K562 (cell line): Measurements from ENCODE around the gene CRYBG1. TPM values are rescaled to one million over a fixed set of nuclear protein-coding genes. Genes with fewer than 3 reads are reported as not detected.

Experiments used
- ATAC-seq: fragments of 200-7000 bp; cut with Tn5 transposase; 3 replicates; pipeline ENCODE4 v1.9.1; 2020; ENCODE audit warnings: moderate library complexity
- BruUV-seq: library from RNA; stranded (reverse); fragments of 400-500 nt; replicated peaks from 2 replicates; lab custom pipeline; 2021; lab: Mats Ljungman, UMichigan
- CTCF ChIA-PET: fragments of 300-600 bp; formaldehyde crosslinking; extraction: SDS; loops from one replicate; lab custom pipeline; 2021; ENCODE audit warnings: low intra/inter-chr PET ratio; lab: Yijun Ruan, JAX
- POLR2A ChIA-PET: fragments of 300-600, 350-650 bp; sonication (Branson Sonifier 250); formaldehyde crosslinking; extraction: SDS; loops from one replicate; lab custom pipeline; 2021; ENCODE audit warnings: antibody characterized with exemption, inconsistent platforms; lab: Yijun Ruan, JAX
- DNase-seq, 4 experiments: peaks; one replicate each; pipeline versions ENCODE4 v3.0.0 to v3.0.0-alpha.2; 2011 to 2018; ENCODE audit warnings: low spot score in 3 of 4, mixed read lengths in 3 of 4; ENCODE audit errors: extremely low read depth in 1 of 4
- FAIRE-seq: peaks from 2 replicates; lab custom pipeline; 2011; peaks lifted over from hg19 to GRCh38; lab: Jason Lieb, UNC
- H2AFZ ChIP-seq: 2 replicates; pipeline ENCODE4 v1.6.0; 2011; ENCODE audit warnings: low read depth, low read length, control low read depth, inconsistent platforms
- H3K27ac ChIP-seq: fragments of 200-600 bp; 3 replicates; pipeline ENCODE4 v1.8.0; 2011; ENCODE audit warnings: low read depth, mild to moderate bottlenecking, control low read depth, inconsistent platforms, low read length, moderate library complexity, mixed read lengths; ENCODE audit errors: extremely low read depth
- H3K27me3 ChIP-seq, 2 experiments: fragments of 300-600 bp in 1 of 2; 2 replicates in 1 of 2; 3 replicates in 1 of 2; pipeline versions ENCODE4 v1.6.0 to v1.8.0; 2011; ENCODE audit warnings: inconsistent platforms in 2 of 2, low read length in 2 of 2, mild to moderate bottlenecking in 1 of 2, mixed read lengths in 1 of 2, moderate library complexity in 1 of 2; ENCODE audit not compliant: control insufficient read depth in 2 of 2, insufficient read depth in 2 of 2
- H3K36me3 ChIP-seq: fragments of 300-600 bp; 3 replicates; pipeline ENCODE4 v1.8.0; 2011; ENCODE audit warnings: mild to moderate bottlenecking, low read length, inconsistent platforms; ENCODE audit not compliant: control insufficient read depth, insufficient read depth
- H3K4me1 ChIP-seq, 2 experiments: fragments of 200-600 bp in 1 of 2; replicated peaks in 1 of 2; 2 replicates in 1 of 2; 3 replicates in 1 of 2; pipeline versions ENCODE4 v1.5.1 to v1.8.0; 2011; ENCODE audit warnings: inconsistent platforms in 2 of 2, low read length in 2 of 2, mild to moderate bottlenecking in 1 of 2, mixed read lengths in 1 of 2, moderate library complexity in 1 of 2; ENCODE audit not compliant: control insufficient read depth in 2 of 2, insufficient read depth in 2 of 2
- H3K4me2 ChIP-seq: 2 replicates; pipeline ENCODE4 v1.6.1; 2011; ENCODE audit warnings: low read length, control low read depth, inconsistent platforms, mixed read lengths; ENCODE audit not compliant: insufficient read depth
- H3K4me3 ChIP-seq: fragments of 200-600 bp; sonication (generic), shearing (Covaris generic); 2 replicates; pipeline ENCODE4 v1.5.1; 2016; ENCODE audit warnings: control low read depth, inconsistent platforms
- H3K79me2 ChIP-seq: fragments of 200-600 bp; 3 replicates; pipeline ENCODE4 v1.8.0; 2011; ENCODE audit warnings: low read length, inconsistent platforms; ENCODE audit not compliant: control insufficient read depth, insufficient read depth
- H3K9ac ChIP-seq, 2 experiments: 2 replicates each; pipeline versions ENCODE4 v1.6.0 to v1.6.1; 2011; ENCODE audit warnings: low read depth in 2 of 2, low read length in 2 of 2, control low read depth in 1 of 2, inconsistent platforms in 1 of 2, mild to moderate bottlenecking in 1 of 2, mixed read lengths in 1 of 2; ENCODE audit not compliant: insufficient read depth in 1 of 2
- H3K9me1 ChIP-seq: one replicate; pipeline ENCODE4 v1.6.0; 2011; ENCODE audit warnings: inconsistent platforms, mild to moderate bottlenecking, low read length, moderate library complexity; ENCODE audit not compliant: control insufficient read depth, insufficient read depth
- H3K9me3 ChIP-seq: replicated peaks from 2 replicates; pipeline ENCODE4 v1.5.1; 2011; ENCODE audit warnings: low read depth, low read length, inconsistent platforms; ENCODE audit not compliant: control insufficient read depth, insufficient read depth
- H4K20me1 ChIP-seq: replicated peaks from 2 replicates; pipeline ENCODE4 v1.6.1; 2011; ENCODE audit warnings: low read length, inconsistent platforms, mixed read lengths; ENCODE audit not compliant: control insufficient read depth, insufficient read depth
- COPS2 ChIP-seq: fragments of 450-650 bp; conservative IDR thresholded peaks from 2 replicates; pipeline ENCODE4 v1.6.1; 2016; ENCODE audit warnings: mild to moderate bottlenecking, moderate library complexity
- HNRNPL ChIP-seq: fragments of 200-400 bp; formaldehyde crosslinking; IDR thresholded peaks from 2 replicates; pipeline ENCODE4 v1.6.1; 2017; ENCODE audit warnings: low read depth, mild to moderate bottlenecking, low read length
- IRF2 ChIP-seq: sonication (generic); formaldehyde crosslinking; IDR thresholded peaks from 2 replicates; pipeline ENCODE4 v1.8.1; 2022; ENCODE audit warnings: mild to moderate bottlenecking, missing genetic modification reagents
- JUNB ChIP-seq: fragments of 450-650 bp; formaldehyde crosslinking; conservative IDR thresholded peaks from 2 replicates; pipeline ENCODE4 v1.4.0; 2020; ENCODE audit warnings: mild to moderate bottlenecking
- MTA3 ChIP-seq: fragments of 450-650 bp; formaldehyde crosslinking; IDR thresholded peaks from 2 replicates; pipeline ENCODE4 v1.6.1; 2017; ENCODE audit warnings: mild to moderate bottlenecking, borderline replicate concordance
- NCOA1 ChIP-seq: fragments of 450-650 bp; IDR thresholded peaks from 2 replicates; pipeline ENCODE4 v1.6.1; 2016; ENCODE audit warnings: low read depth
- NFIC ChIP-seq: fragments of 450-650 bp; IDR thresholded peaks from 2 replicates; pipeline ENCODE4 v1.6.1; 2017; ENCODE audit warnings: mild to moderate bottlenecking, inconsistent platforms
- RFX7 ChIP-seq: fragments of 250-450 bp; sonication (Bioruptor Pico); IDR thresholded peaks from 2 replicates; pipeline ENCODE4 v1.5.1; 2021; ENCODE audit warnings: mild to moderate bottlenecking
- SMARCA4 ChIP-seq: fragments of 450-650 bp; IDR thresholded peaks from 2 replicates; pipeline ENCODE4 v1.6.1; 2016
- SPI1 ChIP-seq: IDR thresholded peaks from 2 replicates; pipeline ENCODE4 v1.6.1; 2011; ENCODE audit warnings: low read depth, low read length, control low read depth, borderline replicate concordance
- THRAP3 ChIP-seq: fragments of 450-650 bp; IDR thresholded peaks from 2 replicates; pipeline ENCODE4 v1.6.1; 2016; ENCODE audit warnings: mild to moderate bottlenecking, inconsistent platforms, borderline replicate concordance
- ZNF224 ChIP-seq: sonication (generic); formaldehyde crosslinking; IDR thresholded peaks from 2 replicates; pipeline ENCODE4 v1.8.0; 2022; ENCODE audit warnings: mild to moderate bottlenecking, missing genetic modification reagents
- ZNF354B ChIP-seq: fragments of 250-450 bp; sonication (Bioruptor Pico); IDR thresholded peaks from 2 replicates; pipeline ENCODE4 v1.4.0; 2020
- WGBS: fragments of 100-300 bp; shearing (Covaris generic); methylation state at CpG from one replicate; pipeline ENCODE4 v1.1.6; 2016; ENCODE audit warnings: low coverage, mixed read lengths; ENCODE audit not compliant: insufficient coverage; ENCODE audit errors: missing lambda C conversion rate; 5-methylcytosine and 5-hydroxymethylcytosine counted together
- in situ Hi-C: fragments of 300-500 bp; cut with MboI; formaldehyde crosslinking; loops from 4 replicates; pipeline ENCODE4 v1.15.0; 2018; ENCODE audit warnings: inconsistent platforms, mixed read lengths
- intact Hi-C: fragments of 100-400 bp; cut with micrococcal nuclease; formaldehyde crosslinking; loops from 2 replicates; pipeline ENCODE4 v1.14.2; 2022
- polyA plus RNA-seq, 8 experiments: library from polyadenylated mRNA; depleted of rRNA in 4 of 8; stranded (reverse) in 5 of 8; unstranded in 3 of 8; fragments of >200 nt; fragmentation: Nextera tagmentation in 2 of 8; fragmentation: Illumina TruSeq in 1 of 8; extraction: Ambion mirVana in 2 of 8; extraction: Trizol in 1 of 8; gene quantifications; 2 replicates each; pipeline versions ENCODE4 v1.2.1 to v1.2.3, GENCODE V29; 2011 to 2014; ENCODE audit warnings: inconsistent platforms in 1 of 8, missing spikeins in 1 of 8
- total RNA-seq, 7 experiments: library from RNA; depleted of rRNA in 6 of 7; stranded (reverse); fragments of >200 nt in 6 of 7; fragmentation: Illumina TruSeq in 2 of 7; extraction: Trizol in 2 of 7; gene quantifications; 2 replicates each; pipeline versions ENCODE4 v1.2.1 to v1.2.3, GENCODE V29; 2011 to 2021; ENCODE audit warnings: low replicate concordance in 1 of 7

Gene CRYBG1
- total and polyA plus RNA-seq, 9 of the 15 experiments (the other 6 are each of a cell fraction or from before 2014, with no cell fraction given): 0.07 to 0.47 (median 0.11) TPM

DNA sequence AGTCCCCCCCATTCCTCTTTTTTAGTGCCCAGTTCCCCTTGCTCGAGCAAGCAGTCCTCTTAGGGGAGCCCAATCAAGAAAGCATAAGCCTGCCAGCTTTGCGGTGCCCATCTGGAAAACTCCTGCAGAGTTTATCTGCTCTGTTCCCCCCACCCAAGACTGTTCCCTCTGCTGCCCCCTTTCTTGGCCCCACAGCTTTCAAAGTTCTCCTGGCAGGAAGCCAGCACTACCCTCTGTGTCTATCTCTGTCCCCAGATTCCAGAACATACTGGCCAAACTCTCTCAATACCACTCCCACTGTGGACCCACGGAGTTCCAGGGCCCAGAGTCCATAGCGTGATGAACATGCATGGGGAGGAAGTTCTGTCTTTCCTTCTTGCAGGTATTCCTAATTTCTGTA is 55.4 kb downstream of the CRYBG1 start:
- BruUV-seq: no TSS peak
- H4K20me1 ChIP-seq: no peaks in the 10 kb centered on the region
- H3K4me3 ChIP-seq: no peak overlapping the region
- ATAC-seq: no peak
- no peak overlapping the region for H3K9ac ChIP-seq
- no peak overlapping the region for H3K27ac ChIP-seq
- CTCF ChIA-PET: no interaction called here
- FAIRE-seq: no peak
- H3K9me3 ChIP-seq: no peaks in the 10 kb centered on the region
- 6% methylated on average over 4 of the region's 4 CpGs for WGBS
- H3K27me3 ChIP-seq: peaks cover 3 to 19% of the 10 kb centered on the region in 2 experiments; a peak in 4 of 5 replicates
- H3K9me1 ChIP-seq: no peaks in the 10 kb centered on the region
- POLR2A ChIA-PET: no interaction called here
- no peaks in the 10 kb centered on the region for H3K36me3 ChIP-seq
- in situ Hi-C loops (no loop called here), intact Hi-C loops (no loop called here)
- H3K4me2 ChIP-seq: no peak overlapping the region
- H3K4me1 ChIP-seq: no peaks in the 10 kb centered on the region
- no peaks in the 10 kb centered on the region for H3K79me2 ChIP-seq
- peak; percentile 82 for TF ChIP-seq NFIC
- TF ChIP-seq IRF2: no peak
- DNase-seq: no peak
- no peak overlapping the region for H2AFZ ChIP-seq

- H3K4me3 ChIP-seq: no peak overlapping the region
- TF ChIP-seq SMARCA4: no peak
- no peak for TF ChIP-seq NCOA1
- TF ChIP-seq COPS2: no peak
- no peak for TF ChIP-seq JUNB (CRISPR knock-in tag)
- TF ChIP-seq HNRNPL: no peak
- no peak for TF ChIP-seq ZNF224 (CRISPR knock-in tag)
- TF ChIP-seq RFX7 (CRISPR knock-in tag): no peak
- no peak for TF ChIP-seq MTA3
- TF ChIP-seq SPI1: no peak
- TF ChIP-seq ZNF354B (CRISPR knock-in tag): no peak
- no peak for TF ChIP-seq THRAP3
- no peak overlapping the region for H3K4me2 ChIP-seq
- in situ Hi-C loops (no loop called here), intact Hi-C loops (no loop called here)
- H3K4me1 ChIP-seq: no peaks in the 10 kb centered on the region
- POLR2A ChIA-PET: no interaction called here
- CTCF ChIA-PET: no interaction called here
- no peak for ATAC-seq
- H3K79me2 ChIP-seq: no peaks in the 10 kb centered on the region
- H2AFZ ChIP-seq: no peak overlapping the region
- H3K27ac ChIP-seq: no peak overlapping the region
- H4K20me1 ChIP-seq: no peaks in the 10 kb centered on the region
- H3K9ac ChIP-seq: no peak overlapping the region
- no peaks in the 10 kb centered on the region for H3K36me3 ChIP-seq
- no peak for DNase-seq
- FAIRE-seq: no peak
- no peaks in the 10 kb centered on the region for H3K9me1 ChIP-seq
- H3K27me3 ChIP-seq: peaks cover 3 to 15% of the 10 kb centered on the region in 2 experiments; a peak in 4 of 5 replicates
- BruUV-seq: no TSS peak
- WGBS: 2% methylated on average over 6 of the region's 6 CpGs
- H3K9me3 ChIP-seq: no peaks in the 10 kb centered on the region
Observed at GRCh38 chr6:106417572-106418147, 57.1 kb downstream of the CRYBG1 start.
